ENCODE measurements around the gene NISCH. TPM values are rescaled to one million over a fixed set of nuclear protein-coding genes. Genes with fewer than 3 reads are reported as not detected.

Gene NISCH
- total and polyA plus RNA-seq, 2 donors (not counting 3 experiments of a cell fraction or from before 2014, with no cell fraction given), result 156 to 178 TPM

DNA sequence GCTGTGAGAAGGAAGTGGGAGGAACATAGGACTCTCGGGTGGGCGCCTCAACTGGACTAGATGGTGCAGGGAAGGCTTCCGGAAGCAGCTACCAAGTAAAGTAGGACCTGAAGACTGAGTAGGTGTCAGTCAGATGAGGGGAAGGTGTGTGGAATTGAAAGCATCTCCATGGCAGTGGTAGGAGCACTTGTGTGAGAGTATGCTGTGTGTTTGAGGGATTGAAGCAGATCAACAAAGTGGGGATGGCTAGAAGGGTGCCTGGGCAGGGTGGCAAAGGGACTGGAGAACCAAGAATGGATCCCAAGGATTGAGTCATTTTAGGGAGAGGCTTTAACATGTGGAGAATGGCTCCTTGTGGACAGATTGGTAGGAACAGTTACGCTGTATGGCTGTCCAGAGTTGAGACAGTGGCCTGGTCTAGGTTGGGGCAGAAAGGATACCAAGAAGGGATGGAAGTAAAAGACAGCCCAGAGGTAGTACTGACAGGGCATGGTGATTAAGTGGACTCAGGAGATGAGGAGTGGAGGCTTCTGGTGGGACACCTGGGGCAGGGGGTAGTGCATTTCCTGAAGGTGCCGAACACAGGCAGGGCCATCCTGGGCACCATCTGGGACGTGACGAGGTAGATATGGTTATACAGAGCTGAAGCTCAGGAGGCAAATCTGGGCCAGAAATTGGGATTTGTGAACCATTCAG, 82.5 kb downstream of the NISCH start:
- Histone ChIP-seq H3K4me1 (ENCODE audit: control insufficient read depth, extremely low read depth, insufficient read depth, low read length) (peaks cover 35% of the 10 kb centered on the region), H3K36me3 (ENCODE audit: control insufficient read depth in 2 of 2, extremely low read depth in 1 of 2, insufficient read depth in 2 of 2, low read length in 2 of 2) (peaks cover 0 to 4% of the 10 kb centered on the region in 2 experiments), H3K27me3 (ENCODE audit: control insufficient read depth in 2 of 2, insufficient read depth in 2 of 2, low read length in 2 of 2) (no peaks in the 10 kb centered on the region), H3K9me1 (replicated peaks; ENCODE audit: control insufficient read depth, extremely low read depth, insufficient read depth, low read length) (no peaks in the 10 kb centered on the region), H3K4me3 (replicated peaks in 1 of 3; ENCODE audit: insufficient read depth in 1 of 3, low read depth in 1 of 3, low read length in 3 of 3) (peak overlapping the region; percentile 37 to 74 (median 48)), H3K79me2 (ENCODE audit: control insufficient read depth, insufficient read depth, low read length) (peaks cover 36% of the 10 kb centered on the region), H2AFZ (ENCODE audit: low read depth, low read length) (no peak overlapping the region), H3K4me2 (ENCODE audit: insufficient read depth, low read length) (peak overlapping the region; percentile 69), H4K20me1 (replicated peaks; ENCODE audit: control insufficient read depth, extremely low read depth, insufficient read depth, low read length) (no peaks in the 10 kb centered on the region), H3K9me3 (replicated peaks; ENCODE audit: control insufficient read depth, insufficient read depth, low read length) (no peaks in the 10 kb centered on the region), H3K27ac (ENCODE audit: insufficient read depth, low read depth, low read length) (no peak overlapping the region), H3K9ac (replicated peaks; ENCODE audit: extremely low read depth, insufficient read depth, low read length) (peak overlapping the region; percentile 80)
- TF ChIP-seq, protein P1, sequence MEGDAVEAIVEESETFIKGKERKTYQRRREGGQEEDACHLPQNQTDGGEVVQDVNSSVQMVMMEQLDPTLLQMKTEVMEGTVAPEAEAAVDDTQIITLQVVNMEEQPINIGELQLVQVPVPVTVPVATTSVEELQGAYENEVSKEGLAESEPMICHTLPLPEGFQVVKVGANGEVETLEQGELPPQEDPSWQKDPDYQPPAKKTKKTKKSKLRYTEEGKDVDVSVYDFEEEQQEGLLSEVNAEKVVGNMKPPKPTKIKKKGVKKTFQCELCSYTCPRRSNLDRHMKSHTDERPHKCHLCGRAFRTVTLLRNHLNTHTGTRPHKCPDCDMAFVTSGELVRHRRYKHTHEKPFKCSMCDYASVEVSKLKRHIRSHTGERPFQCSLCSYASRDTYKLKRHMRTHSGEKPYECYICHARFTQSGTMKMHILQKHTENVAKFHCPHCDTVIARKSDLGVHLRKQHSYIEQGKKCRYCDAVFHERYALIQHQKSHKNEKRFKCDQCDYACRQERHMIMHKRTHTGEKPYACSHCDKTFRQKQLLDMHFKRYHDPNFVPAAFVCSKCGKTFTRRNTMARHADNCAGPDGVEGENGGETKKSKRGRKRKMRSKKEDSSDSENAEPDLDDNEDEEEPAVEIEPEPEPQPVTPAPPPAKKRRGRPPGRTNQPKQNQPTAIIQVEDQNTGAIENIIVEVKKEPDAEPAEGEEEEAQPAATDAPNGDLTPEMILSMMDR (IDR thresholded peaks at IDR 0.05; ENCODE audit: extremely low read depth in 1 of 2, insufficient read depth in 1 of 2, low read depth in 1 of 2, low read length in 2 of 2), result no peak
- TF ChIP-seq FOS (IDR thresholded peaks at IDR 0.05; ENCODE audit: borderline replicate concordance, insufficient read depth, low read length) (no peak), GATA2 (IDR thresholded peaks at IDR 0.05; ENCODE audit: insufficient read depth, insufficient read length, low read depth, low read length) (no peak), POLR2A (IDR thresholded peaks at IDR 0.05; ENCODE audit: low read depth, low read length) (no peak), EZH2 (IDR thresholded peaks at IDR 0.05; ENCODE audit: borderline replicate concordance, low read depth, low read length, severe bottlenecking) (no peak), JUN (IDR thresholded peaks at IDR 0.05; ENCODE audit: borderline replicate concordance, insufficient read depth, insufficient read length, low read depth) (no peak), MYC (IDR thresholded peaks at IDR 0.05; ENCODE audit: low read depth, low read length) (no peak), POLR2AphosphoS5 (IDR thresholded peaks at IDR 0.05; ENCODE audit: insufficient read depth, low read depth, low read length) (no peak)
- TF ChIP-seq, protein P2, sequence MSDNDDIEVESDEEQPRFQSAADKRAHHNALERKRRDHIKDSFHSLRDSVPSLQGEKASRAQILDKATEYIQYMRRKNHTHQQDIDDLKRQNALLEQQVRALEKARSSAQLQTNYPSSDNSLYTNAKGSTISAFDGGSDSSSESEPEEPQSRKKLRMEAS (IDR thresholded peaks at IDR 0.05; ENCODE audit: insufficient read depth, insufficient read length), result no peak
- intact Hi-C loops (cut with micrococcal nuclease) (no loop called here), dilution Hi-C loops (cut with MboI; ENCODE audit: extremely low pct_ligation_motif_present, low sequenced_read_pairs) (no loop called here)
- FAIRE-seq, result no peak
- ChIA-PET POLR2A (interaction anchor here (0.6 kb wide), 1 partner anchor 44 kb away, joined by 4 read pairs; no protein-coding TSS in a partner anchor), CTCF (no interaction called here)
- no TSS peak for BruUV-seq (replicated peaks)
- DNase-seq (ENCODE audit: low read depth, low spot score), result no peak

Measured in endothelial cell of umbilical vein (primary cell).